SIG-M5 treated with dmso at 0.1 percent for 504 hours (cell line): ENCODE results near the gene SMARCAL1.
A peak's percentile ranks its signal among the peaks of the same experiment; 100 is the strongest.
"Not testable (repeated sequence)": the region's sequence is repeated elsewhere in the genome, so short reads cannot be mapped to it uniquely, and the experiment has no call there.

Experiments used
- DNase-seq: peaks from one replicate; lab custom pipeline; 2025; ENCODE audit not compliant: unreplicated experiment; lab: John Stamatoyannopoulos, UW

The SMARCAL1 gene

DNA sequence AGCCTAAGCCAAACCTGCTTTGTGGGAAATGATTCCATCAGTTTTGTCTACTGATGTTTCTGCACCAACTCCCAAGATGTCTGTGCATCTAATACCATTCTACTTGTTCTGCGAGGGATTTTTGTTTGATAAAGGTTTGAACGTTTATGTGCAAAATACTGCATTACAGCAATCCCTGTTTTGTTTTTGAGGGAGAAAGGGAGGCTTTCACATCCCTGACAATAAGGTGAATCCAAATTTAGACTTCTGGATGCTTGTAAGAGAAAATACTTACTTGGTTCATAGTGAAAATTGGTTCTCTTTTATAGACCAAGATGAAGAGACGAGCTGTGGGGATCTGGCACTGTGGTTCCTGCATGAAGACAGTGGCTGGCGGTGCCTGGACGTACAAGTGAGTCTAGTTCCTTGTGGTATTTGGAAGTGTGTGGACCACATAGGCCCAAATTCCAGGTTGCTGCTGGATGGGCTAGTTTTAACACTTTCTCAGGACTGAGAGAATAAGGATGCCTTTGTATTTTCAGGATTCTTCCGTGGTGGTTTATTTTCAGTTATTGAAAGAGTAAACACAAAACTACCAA lies 87.4 kb downstream of the SMARCAL1 start:
- peak; percentile 30 for DNase-seq

DNA sequence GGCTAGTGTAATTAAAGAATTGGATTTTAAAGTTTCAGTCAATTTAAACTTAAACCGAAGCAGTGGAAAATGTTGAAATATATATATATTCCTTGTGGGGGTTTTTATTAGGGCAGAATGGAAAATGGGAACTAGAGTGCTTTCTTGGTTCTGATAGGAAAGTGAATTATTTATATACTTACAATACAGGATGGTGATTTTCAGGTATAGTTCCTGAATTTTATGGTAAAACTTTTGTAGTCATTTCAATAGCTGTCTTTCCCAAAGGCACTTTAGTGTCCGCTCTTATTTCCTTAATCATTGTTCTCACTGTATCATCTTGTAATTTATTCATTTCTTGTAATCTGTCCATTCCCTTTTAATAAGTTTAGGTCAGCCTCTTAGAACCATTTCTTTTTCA lies 88.3 kb downstream of the SMARCAL1 start:
- no peak for DNase-seq

DNA sequence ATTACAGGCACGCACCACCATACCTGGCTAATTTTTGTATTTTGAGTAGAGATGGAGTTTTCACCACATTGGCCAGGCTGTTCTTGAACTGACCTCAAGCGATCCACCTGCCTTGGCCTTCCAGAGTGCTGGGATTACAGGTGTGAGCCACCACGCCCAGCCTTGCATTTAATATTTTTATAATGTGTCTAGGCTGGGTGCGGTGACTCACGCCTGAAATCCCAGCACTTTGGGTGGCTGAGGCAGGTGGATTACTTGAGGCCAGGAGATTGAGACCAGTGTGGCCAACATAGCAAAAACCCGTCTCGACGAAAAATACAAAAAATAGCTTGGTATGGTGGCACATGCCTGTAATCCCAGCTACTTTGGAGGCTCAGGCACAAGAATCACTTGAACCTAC lies 89.6 kb downstream of the SMARCAL1 start:
- DNase-seq: no peak

DNA sequence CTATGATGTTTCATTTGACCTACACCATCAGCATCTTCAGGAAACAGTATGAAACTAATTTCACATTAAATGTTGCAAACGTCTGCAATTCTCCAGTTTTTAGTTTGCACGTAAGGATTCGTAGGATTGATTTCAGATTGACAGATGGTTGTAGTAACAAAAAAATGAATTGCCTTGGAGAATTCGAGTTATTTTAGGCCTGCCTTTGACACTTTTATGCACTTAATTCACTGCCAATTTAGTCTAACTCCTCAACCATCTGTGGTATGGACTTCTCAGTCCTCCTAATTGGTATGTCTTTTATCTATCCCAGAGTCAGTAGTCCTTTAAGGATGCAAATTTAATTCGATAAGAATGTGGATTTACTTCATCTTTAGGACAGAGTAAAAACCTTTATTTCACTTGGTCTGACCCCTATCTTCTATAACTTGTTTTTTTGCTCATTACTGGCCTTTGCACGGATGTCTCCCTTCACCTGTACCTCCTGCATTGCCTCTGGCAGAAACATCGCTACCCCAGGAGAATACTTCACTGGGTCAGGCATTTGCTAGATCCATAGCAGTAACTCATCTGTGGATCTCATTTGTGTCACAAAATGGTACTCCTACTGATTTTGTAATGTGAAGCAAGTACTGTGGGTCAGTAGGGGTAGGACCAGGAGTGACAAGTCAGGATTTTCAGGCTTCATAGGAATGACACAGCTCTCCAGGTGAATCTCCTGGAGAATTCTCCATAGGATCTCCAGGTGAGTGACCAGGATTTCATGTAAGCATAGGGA lies 90.3 kb downstream of the SMARCAL1 start:
- DNase-seq: no peak

DNA sequence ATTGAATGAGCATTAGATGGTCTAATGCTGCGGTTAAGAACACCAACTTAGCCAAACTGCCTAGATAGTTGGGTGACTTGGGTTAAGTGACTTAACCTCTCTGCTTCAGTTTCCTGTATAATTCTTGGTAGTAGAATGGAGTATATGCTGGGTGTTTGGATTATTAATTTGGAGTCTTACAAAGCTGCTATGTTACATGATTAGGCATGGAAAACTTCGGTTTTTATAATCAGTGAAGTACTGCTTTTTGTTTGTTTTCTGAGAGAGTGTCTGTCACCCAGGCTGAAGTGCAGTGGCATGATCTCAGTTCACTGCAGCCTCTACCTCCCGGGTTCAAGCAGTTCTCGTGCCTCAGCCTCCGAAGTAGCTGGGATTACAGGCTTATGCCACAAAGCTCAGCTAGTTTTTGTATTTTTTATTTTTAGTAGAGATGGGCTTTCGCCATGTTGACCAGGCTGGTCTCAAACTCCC lies 90.9 kb downstream of the SMARCAL1 start:
- DNase-seq: no peak

DNA sequence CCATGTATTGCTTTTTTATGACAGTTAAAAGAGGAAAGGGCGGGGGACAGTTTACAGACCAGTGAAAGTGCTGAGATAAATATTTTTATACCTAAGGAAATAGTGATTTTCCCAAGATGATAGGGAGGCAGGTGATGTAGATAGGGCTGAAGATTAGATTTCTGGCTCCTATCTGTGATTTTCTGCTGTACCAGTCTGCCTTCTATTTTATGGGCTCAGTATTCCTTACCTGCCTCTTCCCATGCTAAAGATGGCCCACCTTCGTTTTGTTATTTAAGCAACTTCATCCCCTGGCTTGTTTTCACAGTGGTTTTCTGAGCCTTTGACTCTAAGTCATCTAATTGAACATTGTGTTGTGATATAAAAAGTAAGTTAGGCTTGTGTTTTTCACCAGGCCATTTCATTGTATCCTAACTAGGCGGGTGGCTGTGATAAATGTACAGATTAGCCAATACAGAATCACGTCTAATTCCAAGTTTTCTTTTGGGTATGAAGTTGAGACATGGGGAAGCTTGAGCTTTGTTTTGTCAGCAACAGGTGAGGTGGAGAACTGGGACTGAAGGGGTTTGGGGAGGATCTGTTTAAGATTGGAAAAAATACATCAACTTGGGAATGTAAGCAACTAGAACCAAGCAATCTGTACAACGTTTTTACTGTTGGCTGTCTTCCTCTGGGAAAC lies 91.6 kb downstream of the SMARCAL1 start:
- no peak for DNase-seq

DNA sequence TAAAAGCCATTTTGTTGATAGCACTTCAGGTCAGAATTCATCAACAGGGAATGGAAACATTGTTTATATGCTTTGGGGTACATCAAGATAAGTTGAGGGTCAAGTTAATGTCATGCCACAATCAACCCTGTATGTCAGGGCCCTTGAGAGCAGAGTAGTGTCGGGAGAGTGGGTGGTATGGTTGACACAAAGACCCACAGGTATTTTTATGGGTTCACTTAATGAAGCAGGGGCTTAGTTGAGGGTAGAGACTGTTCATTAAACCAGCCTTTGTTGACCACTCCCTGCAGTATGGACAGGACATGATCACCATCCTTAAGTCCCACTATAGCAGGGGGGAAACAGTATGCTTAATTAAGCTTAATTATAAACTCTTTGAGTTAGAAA lies 92.1 kb downstream of the SMARCAL1 start:
- no peak for DNase-seq

DNA sequence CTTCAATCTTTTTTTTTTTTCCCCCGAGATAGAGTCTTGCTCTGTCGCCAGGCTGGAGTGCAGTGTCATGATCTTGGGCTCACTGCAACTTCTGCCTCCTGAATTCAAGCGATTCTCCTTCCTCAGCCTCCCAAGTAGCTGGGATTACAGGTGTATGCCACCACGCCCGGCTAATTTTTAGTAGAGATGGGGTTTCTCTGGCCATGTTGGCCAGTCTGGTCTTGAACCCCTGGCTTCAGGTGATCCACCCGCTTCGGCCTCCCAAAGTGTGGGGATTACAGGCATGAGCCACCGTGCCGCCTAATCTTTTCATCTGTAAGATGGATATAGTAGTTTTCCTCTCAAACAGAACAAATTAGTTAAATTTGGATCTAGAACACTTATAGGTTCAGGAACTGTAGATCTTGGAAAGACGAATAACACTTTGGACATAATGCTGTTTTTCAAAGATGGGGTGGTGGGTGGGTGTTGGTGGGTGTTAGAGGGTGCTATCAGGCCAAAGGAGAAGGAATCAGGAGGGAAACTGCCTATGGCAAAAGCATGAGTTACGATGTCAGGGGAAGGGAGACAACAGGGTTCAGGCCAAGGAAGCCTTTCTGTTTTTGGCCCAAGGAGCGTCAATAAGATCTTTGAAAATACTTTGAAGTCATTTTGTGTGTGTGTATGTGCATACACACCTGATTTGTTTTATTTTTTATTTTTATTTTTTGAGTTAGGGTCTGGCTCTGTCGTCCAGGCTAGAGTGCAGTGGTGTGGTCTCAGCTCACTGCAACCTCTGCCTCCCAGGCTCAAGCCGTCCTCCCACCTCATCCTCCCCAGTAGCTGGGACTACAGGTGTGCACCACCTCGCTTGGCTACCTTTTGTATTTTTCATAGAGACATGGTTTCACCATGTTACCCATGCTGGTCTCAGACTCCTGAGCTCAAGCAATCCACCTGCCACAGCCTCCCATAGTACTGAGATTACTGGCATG lies 93.1 kb downstream of the SMARCAL1 start:
- DNase-seq: no peak

DNA sequence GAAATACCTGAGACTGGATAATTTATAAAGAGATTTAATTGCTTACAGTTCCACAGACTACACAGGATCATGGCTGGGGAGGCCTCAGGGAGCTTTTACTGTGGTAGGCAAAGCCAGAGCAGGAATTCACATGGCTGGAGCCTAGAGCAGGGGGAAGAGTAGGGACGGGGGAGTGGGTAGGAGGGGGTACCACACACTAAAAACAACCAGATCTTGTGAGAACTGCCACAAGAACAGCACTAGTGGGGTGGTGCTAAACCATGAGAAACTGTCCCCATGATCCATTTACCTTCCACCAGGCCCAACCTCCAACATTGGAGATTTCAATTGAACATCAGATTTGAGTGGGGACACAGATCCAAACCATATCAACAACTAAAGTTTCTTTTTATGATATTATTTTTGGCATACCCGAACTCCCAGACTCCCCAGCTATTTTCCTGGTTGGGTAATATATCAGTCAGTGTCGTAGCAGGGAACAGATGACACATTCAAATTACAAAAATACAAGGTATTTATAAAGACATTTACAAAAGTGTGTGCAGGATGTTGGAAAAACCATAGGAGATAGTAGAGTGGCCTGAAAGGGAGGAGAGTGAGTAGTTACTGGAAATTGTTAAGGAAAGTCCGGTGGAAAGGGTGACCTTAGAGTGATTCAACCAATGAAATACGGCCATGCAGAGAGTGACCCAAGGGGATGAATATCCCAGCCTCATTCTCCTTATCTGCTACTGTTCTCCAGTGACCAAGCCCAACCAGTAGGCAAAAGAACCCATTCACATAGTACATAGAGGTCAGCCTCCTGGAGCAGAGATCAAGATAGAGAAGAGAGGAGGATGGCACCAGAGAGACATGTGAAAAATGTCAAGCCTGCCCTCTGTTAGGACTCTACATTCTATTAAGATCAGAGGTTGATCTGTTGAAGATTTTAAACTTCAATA lies 95.2 kb downstream of the SMARCAL1 start:
- DNase-seq: no peak

DNA sequence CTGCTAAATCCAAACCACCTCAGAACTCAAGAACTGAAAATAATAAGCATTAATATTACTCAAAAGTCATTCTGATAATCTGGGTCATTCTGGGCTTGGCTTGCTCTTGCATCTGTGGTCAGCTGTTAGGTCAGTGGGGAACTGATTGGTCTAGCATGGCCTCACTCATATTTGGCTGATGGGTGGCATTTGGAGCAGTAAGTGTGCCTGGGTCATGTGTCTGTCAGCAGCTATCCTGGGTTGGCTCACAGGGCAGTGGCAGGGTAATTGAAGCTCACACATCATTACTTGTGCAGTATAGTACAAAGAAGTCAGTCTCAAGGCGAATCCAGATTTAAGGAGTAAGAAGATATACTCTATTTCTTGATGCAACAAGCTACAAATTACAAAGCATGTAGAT lies 95.9 kb downstream of the SMARCAL1 start:
- DNase-seq: no peak

DNA sequence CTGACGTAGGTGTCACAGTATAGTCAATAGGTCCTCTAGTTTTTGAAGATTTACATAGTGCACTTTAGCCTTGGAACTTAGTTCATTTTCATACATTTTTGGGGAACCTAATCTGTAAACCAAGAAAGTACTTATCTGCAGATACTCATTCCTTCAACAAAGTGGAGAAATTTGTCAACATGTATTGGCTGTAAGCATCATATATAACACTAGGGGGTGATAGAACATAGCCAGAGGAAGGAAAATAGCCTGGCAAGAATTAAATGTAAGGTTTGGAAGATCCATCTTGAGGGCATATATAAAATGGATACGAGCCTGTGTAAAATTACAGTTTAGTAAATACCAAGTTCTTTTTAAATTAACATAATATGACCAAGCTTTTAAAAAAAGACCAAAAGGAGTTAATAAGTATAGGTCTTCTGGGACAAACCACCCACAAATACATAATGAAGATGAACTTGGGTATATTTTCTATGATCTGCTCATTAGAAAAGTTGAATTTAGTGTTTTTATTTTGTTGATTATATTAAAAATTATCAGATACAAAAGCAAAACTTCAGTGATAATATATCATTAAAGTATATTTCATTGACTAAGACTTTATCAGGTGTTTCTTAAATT lies 104.6 kb downstream of the SMARCAL1 start:
- peak; percentile 73 for DNase-seq

DNA sequence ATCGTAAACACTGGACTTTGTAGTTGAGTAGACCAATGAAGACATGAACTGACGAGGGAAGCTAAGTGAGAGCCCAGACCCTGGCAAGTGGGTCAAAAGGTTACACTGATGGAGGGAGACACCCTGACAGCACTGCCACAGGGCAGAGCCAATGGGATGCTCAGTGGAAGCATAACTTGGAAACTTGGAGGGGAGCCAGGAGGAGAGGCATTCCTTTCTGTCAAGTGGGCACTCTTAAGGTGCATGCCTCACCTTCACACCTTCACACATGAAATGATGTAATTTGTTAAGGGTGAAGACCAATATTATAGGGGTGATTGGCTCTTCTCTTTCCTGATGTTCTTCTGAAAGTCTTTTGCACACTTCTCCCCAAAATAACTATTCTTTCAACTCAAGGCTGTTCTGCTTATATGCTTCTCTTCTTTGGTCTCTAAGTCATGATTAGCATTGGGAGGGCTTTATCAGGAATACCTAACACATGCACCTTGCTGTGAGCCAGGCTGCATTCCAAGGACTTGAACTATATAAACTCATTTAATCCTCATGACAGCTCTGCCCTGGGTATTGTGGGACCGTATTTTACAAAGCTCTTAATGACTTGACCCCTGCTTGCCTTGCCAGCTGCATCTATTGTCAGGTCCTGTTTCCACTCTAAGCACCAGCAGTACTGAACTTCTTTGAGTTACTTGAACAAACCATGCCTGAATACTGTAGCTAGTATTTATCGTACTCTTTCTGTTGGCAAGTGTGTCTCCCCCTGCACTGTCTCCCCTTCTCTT lies 105.4 kb downstream of the SMARCAL1 start:
- no peak for DNase-seq

DNA sequence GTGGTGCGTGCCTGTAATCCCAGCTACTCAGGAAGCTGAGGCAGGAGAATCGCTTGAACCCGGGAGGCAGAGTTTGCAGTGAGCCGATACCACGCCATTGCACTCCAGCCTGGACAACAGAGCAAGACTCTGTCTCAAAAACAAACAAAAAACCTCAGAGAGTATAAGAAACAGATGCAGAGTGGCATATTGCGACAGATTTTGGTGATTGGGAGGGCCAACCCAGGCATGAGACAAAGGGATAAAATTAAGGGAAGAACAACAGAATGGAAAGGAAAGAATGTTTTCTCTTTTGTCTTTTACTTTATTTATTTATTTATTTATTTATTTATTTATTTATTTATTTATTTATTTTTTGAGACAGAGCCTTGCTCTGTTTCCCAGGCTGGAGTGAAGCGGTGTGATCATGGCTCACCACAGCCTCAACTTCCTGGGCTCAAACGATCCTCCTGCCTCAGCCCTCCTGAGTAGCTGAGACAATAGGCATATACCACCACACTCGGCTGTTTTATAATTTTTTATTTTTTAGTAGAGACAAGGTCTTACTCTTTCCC lies 106.4 kb downstream of the SMARCAL1 start:
- not testable (repeated sequence) for DNase-seq

DNA sequence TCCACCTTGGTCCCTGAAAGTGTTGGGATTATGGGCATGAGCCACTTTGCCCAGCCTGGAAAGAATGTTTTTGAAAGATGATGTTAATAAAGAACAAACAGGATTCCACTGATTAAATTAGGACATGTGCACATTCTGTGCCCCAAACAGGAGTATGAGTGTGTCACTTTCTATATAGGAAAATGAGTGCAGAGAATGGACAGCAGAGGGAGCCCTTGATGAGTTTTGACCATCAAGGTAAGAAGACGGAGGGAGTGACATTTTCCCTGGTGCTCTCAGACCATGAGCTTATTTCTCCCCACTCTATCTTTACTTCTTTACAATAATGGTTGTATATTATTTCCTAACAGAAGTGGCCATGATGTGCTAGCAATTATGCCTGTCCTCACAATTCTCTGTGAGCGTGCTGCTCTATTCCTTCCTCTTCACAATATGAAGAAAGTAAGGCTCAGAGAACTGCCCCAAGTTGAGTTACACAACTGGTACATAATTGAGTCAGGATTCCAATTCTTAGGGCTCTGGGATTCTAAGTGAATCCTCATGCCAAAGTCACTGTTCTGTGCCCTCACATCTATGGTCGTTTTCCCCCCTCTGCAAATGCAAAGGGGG lies 107.0 kb downstream of the SMARCAL1 start:
- peak; percentile 73 for DNase-seq

DNA sequence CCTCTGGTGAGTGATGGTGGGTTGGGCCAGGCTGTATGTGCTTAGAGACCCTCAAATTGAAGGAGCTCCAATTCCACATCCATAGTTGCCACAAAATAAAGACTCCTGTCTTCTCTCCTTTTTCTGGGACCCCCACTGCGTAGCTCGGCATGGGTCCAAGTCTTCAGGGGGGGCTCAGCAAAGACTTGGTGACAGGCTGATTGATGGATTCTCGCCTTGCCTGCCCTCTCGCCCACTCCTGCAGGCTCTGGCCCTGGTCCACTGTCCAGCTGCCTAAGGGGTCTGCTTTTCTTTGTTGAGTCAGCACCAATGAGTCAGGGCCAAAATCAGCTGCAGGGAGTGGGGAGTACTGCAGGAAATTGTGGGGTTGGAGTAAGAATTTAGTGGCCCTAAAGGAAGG lies 107.8 kb downstream of the SMARCAL1 start:
- no peak for DNase-seq

DNA sequence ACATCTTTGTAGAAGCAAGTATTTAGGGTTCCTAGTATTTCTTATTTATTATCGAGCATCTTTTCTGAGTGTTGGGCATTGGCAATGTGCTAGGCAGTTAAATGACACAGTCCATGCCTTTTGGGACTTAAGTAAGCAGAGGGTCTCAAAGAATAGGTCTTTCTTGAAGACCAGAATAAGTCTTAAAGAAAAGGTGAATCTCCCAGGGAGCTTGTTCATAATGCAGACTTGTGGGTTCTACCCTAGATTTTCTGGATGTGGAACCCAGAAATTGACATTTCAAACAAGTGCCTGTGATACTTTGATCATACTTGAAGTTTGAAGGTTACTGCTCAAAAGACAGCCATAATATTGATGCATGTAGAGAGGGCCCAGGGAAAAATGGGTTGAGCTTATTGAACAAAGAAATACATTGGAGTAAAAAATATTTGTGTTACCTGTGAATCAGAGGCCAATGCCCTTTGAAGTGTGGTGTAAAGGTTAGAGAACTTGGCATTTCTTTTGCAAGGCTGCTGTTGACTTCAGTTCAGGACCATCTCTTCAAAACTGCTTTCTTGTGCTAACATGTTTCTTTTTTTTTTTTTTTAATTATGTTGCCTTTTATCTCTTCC lies 110.7 kb downstream of the SMARCAL1 start:
- DNase-seq: no peak

DNA sequence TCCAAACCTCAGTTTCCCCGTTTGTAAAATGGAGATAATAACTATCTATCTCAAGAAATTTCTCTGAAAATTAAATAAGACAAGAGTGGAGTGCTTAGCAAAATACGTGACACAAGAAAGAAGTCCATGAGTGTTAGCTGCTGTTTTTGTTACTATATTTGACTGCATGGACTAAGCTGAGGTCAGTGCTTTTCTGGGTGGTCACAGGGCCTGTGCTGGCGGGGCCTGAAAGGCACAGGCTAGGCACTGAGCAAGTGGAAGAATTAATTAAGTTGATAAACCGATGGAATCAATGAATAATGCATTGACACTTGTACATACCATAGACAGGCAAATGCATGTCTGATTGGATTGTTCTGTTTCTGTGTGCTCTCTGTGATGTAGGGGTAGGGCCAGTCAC lies 113.7 kb downstream of the SMARCAL1 start:
- no peak for DNase-seq

DNA sequence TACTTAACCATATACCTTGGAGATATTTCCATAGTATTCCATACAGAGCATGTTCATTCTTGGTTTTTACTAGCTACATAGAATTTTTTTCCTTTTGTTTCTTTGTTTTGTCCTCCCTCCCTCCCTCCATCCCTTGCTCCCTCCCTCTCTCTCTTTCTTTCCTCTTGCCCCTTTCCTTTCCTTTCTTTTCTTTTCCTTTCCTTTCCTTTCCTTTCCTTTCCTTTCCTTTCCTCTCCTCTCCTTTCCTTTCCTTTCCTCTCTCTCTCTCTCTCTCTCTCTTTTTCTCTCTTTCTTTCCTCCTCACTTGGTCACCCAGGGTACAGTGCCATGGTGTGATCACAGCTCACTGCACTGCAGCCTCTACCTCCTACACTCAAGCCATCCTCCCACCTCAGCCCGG lies 114.7 kb downstream of the SMARCAL1 start:
- no peak for DNase-seq
